Heart right ventricle (tissue), 16 donors: ENCODE data around the gene CDC7. TPM values are rescaled to one million over a fixed set of nuclear protein-coding genes. Genes with fewer than 3 reads are reported as not detected.
A peak's percentile ranks its signal among the peaks of the same experiment; 100 is the strongest.

ENCODE experiments used
- ATAC-seq, 8 donors: fragments of 200-7000 bp; cut with Tn5 transposase; one replicate each; pipeline ENCODE4 v1.9.1; 2020; ENCODE audit warnings: mild to moderate bottlenecking in 8 of 8, moderate library complexity in 8 of 8, moderate number of reproducible peaks in 1 of 8
- DNase-seq, 2 donors: peaks; one replicate each; pipeline ENCODE4 v3.0.0-alpha.2; 2020
- H3K27ac ChIP-seq, 10 donors: fragments of 200-600 bp; sonication (generic) in 2 of 10; one replicate each; pipeline versions ENCODE4 v1.5.0 to v1.8.0; 2020 to 2022; ENCODE audit warnings: mild to moderate bottlenecking in 3 of 10
- H3K27me3 ChIP-seq, 7 donors: fragments of 200-600 bp; one replicate each; pipeline ENCODE4 v1.8.0; 2021 to 2022; ENCODE audit warnings: mild to moderate bottlenecking in 2 of 7
- H3K36me3 ChIP-seq, 9 donors: fragments of 200-600 bp; sonication (generic) in 1 of 9; one replicate each; pipeline versions ENCODE4 v1.5.0 to v1.8.0; 2020 to 2022; ENCODE audit warnings: mild to moderate bottlenecking in 2 of 9
- H3K4me1 ChIP-seq, 9 donors: fragments of 200-600 bp; sonication (generic) in 1 of 9; one replicate each; pipeline versions ENCODE4 v1.5.0 to v1.8.0; 2020 to 2022; ENCODE audit warnings: mild to moderate bottlenecking in 4 of 9
- H3K4me3 ChIP-seq, 10 donors: fragments of 200-600 bp; sonication (generic) in 2 of 10; one replicate each; pipeline versions ENCODE4 v1.5.0 to v1.8.0; 2020 to 2022; ENCODE audit warnings: mild to moderate bottlenecking in 7 of 10, moderate library complexity in 2 of 10
- H3K9me3 ChIP-seq, 11 donors: fragments of 200-600 bp in 10 of 11; sonication (generic) in 2 of 11; one replicate each; pipeline versions ENCODE4 v1.5.0 to v1.8.0; 2013 to 2022; ENCODE audit warnings: mild to moderate bottlenecking in 2 of 11, control low read depth in 1 of 11, moderate library complexity in 1 of 11
- CTCF ChIP-seq, 9 donors: fragments of 200-600 bp; sonication (generic) in 2 of 9; IDR thresholded peaks; one replicate each; pipeline versions ENCODE4 v1.5.0 to v1.8.0; 2021 to 2022; ENCODE audit warnings: antibody characterized with exemption in 9 of 9, mild to moderate bottlenecking in 5 of 9, moderate library complexity in 1 of 9
- WGBS, 2 donors: extraction: QIAGEN DNeasy Blood & Tissue Kit; methylation state at CpG; one replicate each; pipeline ENCODE4 v1.1.7; 2013; ENCODE audit warnings: inconsistent platforms in 1 of 2; 5-methylcytosine and 5-hydroxymethylcytosine counted together
- intact Hi-C, 10 donors: fragments of 100-400 bp; cut with DNase I; formaldehyde crosslinking; loops; one replicate each; pipeline versions ENCODE4 v1.11.1 to v1.14.2; 2022
- polyA plus RNA-seq, 2 donors: library from polyadenylated mRNA; stranded (reverse); fragments of 200-250 nt; gene quantifications; one replicate each; pipeline ENCODE4 v1.2.3, GENCODE V29; 2013
- total RNA-seq, 10 donors: library from RNA; stranded (reverse); fragmentation: NEBNext Ultra II Directional in 3 of 10; extraction: Animal tissue kit (Norgen Biotek cat#: 25700) in 3 of 10; gene quantifications; one replicate each; pipeline versions ENCODE4 v1.2.1 to v1.2.4, GENCODE V29; 2021 to 2023
- donor health status: Arrhythmogenic right ventricular cardiomyopathy.
- donor health status: ischemic (EF 13 %, LVEDD 7.1; RV severe dilation, severe dysfunction).
- donor health status: healthy with polysubstance abuse.
- donor health status: DM: no; HTN: yes; CAD: no.
- donor health status: DM: no; HTN: no; CAD: no.
- donor health status: ischemic (EF 25% LVEDD 6.9; RV normal size, moderate dysfunction).
- donor health status: ischemic (EF 25% LVEDD 5.7; RV mildly dilated, moderate dysfunction).
- donor health status: healthy.
- donor health status: DM: yes; HTN: yes; CAD: no.
- donor health status: Ischemic cardiomyopathy.
- donor health status: ischemic (EF 35%, LVEDD 5.7; RV mildly dilated, moderate dysfunction).
- donor health status: nonischemic (EF 11% LVEDD 7.7; RV severe dilation, severe dysfunction).
- donor health status: DM: yes; HTN: yes; CAD: no.
- donor health status: PGD.
- donor health status: ischemic (EF 29% LVEDD 5.4; RV normal size, mild dysfunction).
- donor health status: nonischemic (EF 23%, LVEDD 6.1; RV moderate dilation, normal function).

CDC7 gene
- total and polyA plus RNA-seq, 12 donors: 0.26 to 4.0 (median 0.79) TPM

DNA sequence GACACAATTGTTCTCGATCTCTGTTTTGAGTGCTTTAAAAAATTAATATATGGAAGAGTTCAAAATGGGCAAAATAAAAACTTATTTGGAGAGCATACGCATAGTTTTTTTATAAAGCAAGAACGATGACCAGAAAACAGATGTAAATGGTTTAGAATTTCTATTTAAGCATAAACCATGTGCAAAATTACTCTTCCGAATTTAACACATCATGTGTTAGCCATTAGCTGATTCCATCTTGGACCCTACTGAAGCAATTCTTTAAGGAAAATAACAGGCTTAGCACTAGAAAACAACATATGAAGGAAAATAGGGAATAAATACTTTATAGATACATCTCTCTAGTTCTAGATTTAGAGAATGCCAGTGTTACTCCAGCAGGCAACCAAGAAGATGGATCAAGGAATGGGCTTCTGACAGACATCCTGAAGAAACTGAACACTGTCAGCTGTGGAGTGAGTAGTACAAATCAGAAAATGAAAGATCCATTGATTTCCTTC, 26.7 kb downstream of the CDC7 start:
- intact Hi-C loops: loop anchor here in 1 of 10 donors (10.0 kb wide), 1 partner anchor 167 kb away; no protein-coding TSS in a partner anchor
- H3K4me1 ChIP-seq: peaks cover 0 to 5% (median 0%) of the 10 kb centered on the region in 9 donors
- H3K36me3 ChIP-seq: peaks cover 0 to 8% (median 0%) of the 10 kb centered on the region in 9 donors
- no peaks in the 10 kb centered on the region for H3K27me3 ChIP-seq
- WGBS, 2 donors: 88% methylated on average over 4 of the region's 4 CpGs
- TF ChIP-seq CTCF (IDR thresholded peaks at IDR 0.05): no peak
- no peak for DNase-seq
- no peak overlapping the region for H3K4me3 ChIP-seq
- H3K9me3 ChIP-seq: no peaks in the 10 kb centered on the region
- no peak for ATAC-seq
- H3K27ac ChIP-seq: peak overlapping the region in 1 of 10 donors; percentile 11

DNA sequence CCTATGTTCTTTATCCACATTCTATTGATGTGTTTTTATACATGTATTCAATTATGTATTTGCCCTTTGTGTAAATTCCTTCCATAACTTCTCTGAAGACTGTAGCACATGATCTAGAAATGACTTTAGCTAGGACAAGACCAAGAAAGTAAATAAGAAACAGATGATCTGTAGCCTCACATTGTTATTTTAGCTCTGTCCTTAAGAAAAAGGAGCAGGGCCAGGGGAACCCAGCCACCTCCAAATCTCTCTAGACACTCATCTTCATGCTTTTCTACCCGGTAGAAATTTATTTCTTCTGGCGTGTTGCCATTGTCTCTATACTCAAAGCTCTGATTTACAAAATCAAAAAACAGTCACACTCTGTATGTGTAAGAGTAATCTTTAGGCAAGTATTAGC, 27.1 kb downstream of the CDC7 start:
- intact Hi-C loops: loop anchor here in 1 of 10 donors (10.0 kb wide), 1 partner anchor 167 kb away; no protein-coding TSS in a partner anchor
- H3K27me3 ChIP-seq: no peaks in the 10 kb centered on the region
- H3K9me3 ChIP-seq: no peaks in the 10 kb centered on the region
- H3K36me3 ChIP-seq: peaks cover 0 to 8% (median 0%) of the 10 kb centered on the region in 9 donors
- H3K4me3 ChIP-seq: no peak overlapping the region
- no peak for DNase-seq
- H3K27ac ChIP-seq: no peak overlapping the region
- no peak for TF ChIP-seq CTCF (IDR thresholded peaks at IDR 0.05)
- 69 to 76% methylated on average over 2 of the region's 2 CpGs for WGBS, 2 donors
- peaks cover 0 to 5% (median 0%) of the 10 kb centered on the region in 9 donors for H3K4me1 ChIP-seq
- no peak for ATAC-seq

- H3K4me1 ChIP-seq: peaks cover 0 to 5% (median 0%) of the 10 kb centered on the region in 9 donors
- no peak overlapping the region for H3K4me3 ChIP-seq
- no peak overlapping the region for H3K27ac ChIP-seq
- H3K27me3 ChIP-seq: no peaks in the 10 kb centered on the region
- no peaks in the 10 kb centered on the region for H3K9me3 ChIP-seq
- ATAC-seq (peak in 1 of 8 donors; percentile 50), DNase-seq (no peak)
- H3K36me3 ChIP-seq: no peaks in the 10 kb centered on the region
- intact Hi-C loops: loop anchor here in 3 of 10 donors (10.0 kb wide), 2 partner anchors 165 to 255 kb away; no protein-coding TSS in a partner anchor
- WGBS, 2 donors: 60 to 76% methylated on average over 3 of the region's 3 CpGs
- TF ChIP-seq CTCF (IDR thresholded peaks at IDR 0.05): peak in 7 of 9 donors; percentile 19 to 58 (median 32)
Measured at GRCh38 chr1:91529856-91530255, 29.2 kb downstream of the CDC7 start.

- Histone ChIP-seq H3K27ac (no peak overlapping the region), H3K4me3 (no peak overlapping the region), H3K9me3 (no peaks in the 10 kb centered on the region), H3K4me1 (peaks cover 0 to 11% (median 6%) of the 10 kb centered on the region in 9 donors), H3K27me3 (no peaks in the 10 kb centered on the region), H3K36me3 (no peaks in the 10 kb centered on the region)
- DNase-seq (no peak), ATAC-seq (no peak)
- TF ChIP-seq CTCF (IDR thresholded peaks at IDR 0.05): no peak
- 94 to 96% methylated on average over 4 of the region's 4 CpGs for WGBS, 2 donors
- intact Hi-C loops: loop anchor here in 2 of 10 donors (10.0 kb wide), 2 partner anchors 161 to 251 kb away; no protein-coding TSS in a partner anchor
Measured at GRCh38 chr1:91533361-91534024, 32.8 kb downstream of the CDC7 start.
